ENCODE measurements around the gene SCARB2. TPM values are rescaled to one million over a fixed set of nuclear protein-coding genes. Genes with fewer than 3 reads are reported as not detected.
A peak's percentile ranks its signal among the peaks of the same experiment; 100 is the strongest.

The SCARB2 gene
- total RNA-seq, 1 experiment from 2014 or later, result 226 TPM

DNA sequence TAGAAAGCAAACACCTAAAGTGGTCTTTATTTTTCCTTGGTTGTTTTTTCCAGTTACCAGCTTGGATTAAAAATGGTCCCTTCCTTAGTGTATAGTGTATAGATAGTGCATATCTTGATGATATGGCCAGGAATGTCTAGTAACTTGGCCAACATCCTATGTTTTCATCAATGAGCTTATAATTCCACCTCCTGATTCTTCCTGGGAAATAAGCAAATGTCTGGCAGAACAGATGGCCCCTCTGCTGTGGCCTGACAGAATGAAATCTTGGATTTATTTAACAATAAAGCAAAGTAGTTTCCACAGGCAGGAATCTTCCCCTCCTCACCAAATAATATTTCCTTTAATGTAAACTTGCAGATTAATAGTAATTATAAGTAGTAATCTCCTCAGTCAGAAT is 6.1 kb downstream of the SCARB2 start:
- no peak for DNase-seq (ENCODE audit: low read depth, low spot score)
- in situ Hi-C loops (cut with HindIII; ENCODE audit: low pct_unique_long_range_greater_than_20kb, low sequenced_read_pairs), result no loop called here

DNA sequence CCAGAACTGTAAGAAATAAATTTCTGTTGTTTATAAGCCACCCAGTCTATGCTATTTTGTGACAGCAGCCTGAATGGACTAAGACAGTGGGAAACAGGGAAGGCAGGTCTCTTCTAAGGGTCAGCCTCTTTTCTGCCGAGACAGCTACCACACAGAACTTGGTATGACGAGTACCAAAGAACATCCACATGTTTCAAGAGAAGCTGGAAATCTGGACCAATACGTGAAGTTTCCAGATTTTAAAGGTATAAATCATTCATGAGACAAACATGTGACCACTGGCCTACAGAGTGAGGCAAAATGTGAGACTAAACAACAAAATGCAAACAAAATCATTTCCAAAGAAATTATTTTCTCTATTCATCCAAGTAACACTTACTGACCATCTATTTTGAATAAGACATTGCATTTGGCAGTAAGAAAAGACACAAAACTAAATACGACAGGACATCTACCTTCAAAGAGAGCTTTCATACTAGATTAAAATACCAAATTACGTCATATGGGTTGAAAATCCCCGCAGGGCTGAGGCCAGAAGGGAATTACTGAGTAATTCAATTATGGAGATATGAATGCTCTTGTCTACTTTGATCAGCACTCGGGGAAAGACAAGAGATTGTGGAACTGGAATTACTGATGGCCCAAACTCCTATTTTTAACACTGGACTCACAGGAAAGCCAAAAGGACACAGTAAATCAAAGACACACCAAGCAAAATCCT is 7.2 kb downstream of the SCARB2 start:
- in situ Hi-C loops (cut with HindIII; ENCODE audit: low pct_unique_long_range_greater_than_20kb, low sequenced_read_pairs), result no loop called here
- peak; percentile 88 for DNase-seq (ENCODE audit: low read depth, low spot score)

DNA sequence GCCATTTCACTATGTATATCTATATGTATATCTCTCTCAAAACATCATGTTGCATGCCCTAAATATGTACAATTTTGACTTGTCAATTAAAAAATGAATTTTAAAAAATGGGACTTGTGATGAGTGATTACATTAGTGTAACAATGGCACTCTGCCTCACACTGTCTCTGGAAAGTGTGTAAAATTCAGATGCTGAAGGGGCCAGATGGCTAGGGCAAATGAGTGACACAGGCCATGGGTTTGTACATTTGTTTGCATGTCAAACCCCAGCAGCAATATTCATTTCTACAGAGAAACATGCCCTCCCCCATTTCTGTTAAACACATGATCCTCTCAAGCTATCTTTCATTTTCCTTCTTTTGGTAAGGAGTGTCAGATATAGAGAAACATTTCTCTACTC is 8.1 kb downstream of the SCARB2 start:
- in situ Hi-C loops (cut with HindIII; ENCODE audit: low pct_unique_long_range_greater_than_20kb, low sequenced_read_pairs), result no loop called here
- DNase-seq (ENCODE audit: low read depth, low spot score), result no peak

DNA sequence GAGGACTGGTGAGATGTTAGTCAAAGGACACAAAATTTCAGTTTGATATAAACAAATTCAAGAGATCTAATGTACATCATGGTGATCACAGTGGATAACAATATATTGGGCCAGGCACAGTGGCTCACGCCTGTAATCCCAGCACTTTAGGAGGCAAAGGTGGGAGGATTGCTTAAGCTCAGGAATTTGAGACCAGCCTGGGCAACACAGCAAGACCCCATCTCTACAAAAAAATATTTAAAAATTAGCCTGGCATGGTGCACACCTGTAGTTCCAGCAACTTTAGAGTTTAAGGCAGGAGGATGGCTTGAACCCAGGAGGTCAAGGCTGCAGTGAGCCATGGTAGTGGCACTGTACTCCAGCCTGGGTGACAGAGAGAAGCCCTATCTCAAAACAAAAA is 8.7 kb downstream of the SCARB2 start:
- in situ Hi-C loops (cut with HindIII; ENCODE audit: low pct_unique_long_range_greater_than_20kb, low sequenced_read_pairs), result no loop called here
- no peak for DNase-seq (ENCODE audit: low read depth, low spot score)

DNA sequence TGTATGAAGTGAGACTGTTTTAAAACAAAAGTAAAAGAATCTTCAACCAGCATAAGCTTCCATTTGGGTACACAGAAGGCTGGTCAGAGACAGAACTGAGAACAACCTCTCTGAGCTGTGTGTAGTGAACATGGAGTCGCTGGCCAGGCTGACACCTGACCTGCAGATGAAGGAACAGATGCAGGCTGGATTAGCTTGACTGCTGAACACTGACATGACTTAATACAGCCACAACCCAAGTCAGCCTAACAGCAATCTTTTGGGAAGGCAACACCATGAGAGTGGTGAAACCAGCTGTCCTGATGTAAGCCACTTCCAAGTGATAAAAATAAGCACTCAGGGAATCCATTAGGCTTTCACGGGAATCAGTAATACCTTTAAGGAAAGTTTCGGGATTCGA is 10.1 kb downstream of the SCARB2 start:
- in situ Hi-C loops (cut with HindIII; ENCODE audit: low pct_unique_long_range_greater_than_20kb, low sequenced_read_pairs), result no loop called here
- no peak for DNase-seq (ENCODE audit: low read depth, low spot score)

DNA sequence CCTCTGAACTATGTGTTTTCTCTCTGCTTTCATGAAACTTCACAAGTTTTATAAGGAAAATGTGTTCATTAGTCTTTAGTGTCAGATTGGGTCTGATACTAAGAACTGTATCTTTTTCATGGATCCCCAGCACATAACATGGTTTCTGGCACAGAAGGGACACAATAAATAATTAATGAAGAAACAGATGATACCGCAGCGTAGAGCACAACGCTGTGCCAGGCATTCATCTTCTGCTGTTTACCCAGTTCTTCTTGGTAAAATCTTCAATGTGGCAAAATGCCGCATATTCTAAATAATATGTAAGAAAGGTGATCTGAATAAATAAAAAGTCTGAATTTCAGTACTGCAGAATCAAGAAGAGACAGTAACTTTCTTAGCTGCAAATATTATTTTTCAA is 12.3 kb downstream of the SCARB2 start:
- in situ Hi-C loops (cut with HindIII; ENCODE audit: low pct_unique_long_range_greater_than_20kb, low sequenced_read_pairs), result no loop called here
- DNase-seq (ENCODE audit: low read depth, low spot score), result no peak

DNA sequence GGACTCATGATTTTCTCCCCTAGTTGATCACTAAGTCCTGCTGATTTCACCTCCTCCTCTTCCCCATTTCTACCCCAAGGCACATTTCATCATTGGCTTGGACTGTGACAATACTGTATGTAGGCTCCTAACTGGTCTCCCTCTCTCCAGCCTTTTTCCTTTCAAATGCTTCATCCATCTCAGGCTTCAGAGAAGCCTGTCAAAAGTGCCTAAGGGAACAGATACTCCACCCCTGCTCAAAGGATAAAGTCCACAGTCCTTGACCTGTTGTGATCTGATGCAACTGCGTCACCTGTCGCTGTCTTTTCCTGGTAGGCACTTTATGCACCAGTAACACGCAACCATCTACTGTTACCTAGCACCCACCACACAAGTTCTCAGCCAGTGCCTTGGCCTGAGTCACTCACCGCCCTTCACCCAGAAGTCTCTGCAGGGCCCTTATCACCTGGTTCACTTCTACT is 12.8 kb downstream of the SCARB2 start:
- peak; percentile 32 for DNase-seq (ENCODE audit: low read depth, low spot score)
- in situ Hi-C loops (cut with HindIII; ENCODE audit: low pct_unique_long_range_greater_than_20kb, low sequenced_read_pairs), result no loop called here

DNA sequence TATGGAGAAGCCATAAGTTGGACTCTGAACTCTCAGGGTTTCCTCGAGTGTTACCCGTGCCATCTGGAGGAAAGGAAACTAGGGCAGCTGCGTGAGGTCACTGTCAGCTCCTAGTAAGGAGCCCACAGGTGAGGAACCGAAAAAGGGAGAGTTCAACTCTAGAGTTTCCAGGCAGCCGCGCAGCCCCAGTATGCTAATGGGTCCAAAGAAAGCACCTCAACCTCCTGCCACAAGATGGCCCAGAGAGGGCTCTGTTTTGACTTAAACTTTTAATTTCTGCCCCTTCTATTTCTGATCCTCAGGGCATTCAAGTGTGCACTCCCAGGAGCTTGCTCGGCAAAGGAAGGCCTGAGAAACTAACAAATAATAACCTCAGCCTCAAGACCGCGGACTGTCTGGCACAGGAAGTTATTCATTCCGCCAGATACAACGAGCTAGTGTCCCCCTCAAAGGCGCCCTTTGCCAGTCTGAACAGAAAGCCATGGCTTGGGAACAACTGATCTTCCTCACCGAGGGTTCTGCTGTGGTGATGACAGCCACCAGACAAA is 13.9 kb downstream of the SCARB2 start:
- DNase-seq (ENCODE audit: low read depth, low spot score), result peak; percentile 96
- in situ Hi-C loops (cut with HindIII; ENCODE audit: low pct_unique_long_range_greater_than_20kb, low sequenced_read_pairs), result no loop called here

DNA sequence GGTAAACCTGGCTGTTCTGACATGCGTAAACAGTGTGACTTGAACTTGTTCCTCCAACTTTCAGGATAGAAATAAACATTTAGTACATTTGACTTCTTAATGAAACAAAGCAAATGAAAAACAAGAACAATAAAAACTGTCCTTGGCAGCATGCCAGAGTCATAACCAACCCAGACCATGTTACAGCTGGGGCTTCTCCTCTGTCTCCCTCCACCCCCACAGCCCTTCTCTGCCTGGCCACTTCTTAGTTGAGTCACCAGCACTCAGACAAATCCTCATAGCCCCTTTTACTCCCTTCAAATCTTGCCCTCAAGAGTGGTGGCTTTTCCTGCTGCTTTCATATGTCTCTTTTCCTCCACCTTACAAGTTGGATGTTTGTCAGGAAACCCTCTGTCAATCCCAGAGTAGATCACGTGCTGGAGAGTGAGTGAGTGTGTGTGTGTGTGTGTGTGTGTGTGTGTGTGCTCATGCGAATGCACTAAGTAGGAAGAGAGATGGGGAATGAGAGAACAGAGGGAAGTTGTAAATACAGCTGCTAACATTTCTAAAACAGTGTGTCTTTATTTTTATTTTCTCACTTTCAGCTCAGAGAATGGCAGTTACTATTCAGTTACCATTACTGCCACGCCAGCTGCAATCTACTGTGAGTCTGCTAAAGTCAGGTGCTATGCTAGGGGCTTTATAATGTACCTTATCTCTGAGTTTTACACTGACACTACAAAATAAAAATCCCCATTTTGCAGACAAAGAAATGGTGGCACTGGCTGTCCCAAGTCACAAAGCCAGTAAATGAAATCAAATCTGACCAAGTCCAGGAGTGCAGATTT is 15.0 kb downstream of the SCARB2 start:
- peak; percentile 68 for DNase-seq (ENCODE audit: low read depth, low spot score)
- in situ Hi-C loops (cut with HindIII; ENCODE audit: low pct_unique_long_range_greater_than_20kb, low sequenced_read_pairs), result no loop called here

DNA sequence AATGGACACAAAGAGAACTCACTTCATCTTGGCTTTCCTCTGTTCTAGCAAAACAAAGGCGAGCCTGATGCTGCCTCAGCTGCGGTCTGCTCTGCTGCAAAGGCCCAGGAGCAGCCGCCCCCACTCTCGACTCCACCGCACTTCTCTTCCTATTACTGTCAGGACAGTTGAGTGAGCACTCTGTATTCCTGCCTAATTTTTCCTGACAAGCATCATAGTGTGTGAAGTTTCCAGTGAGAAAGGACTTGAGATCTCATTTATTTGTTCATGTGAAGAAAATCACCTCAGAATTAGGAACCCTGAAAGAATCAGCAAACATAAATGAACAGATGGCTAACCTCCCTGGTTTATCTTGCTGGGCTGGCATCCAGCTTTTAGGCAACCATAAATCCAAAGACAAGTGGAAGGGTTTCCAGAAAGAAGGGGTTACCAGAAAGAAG is 15.6 kb downstream of the SCARB2 start:
- in situ Hi-C loops (cut with HindIII; ENCODE audit: low pct_unique_long_range_greater_than_20kb, low sequenced_read_pairs), result no loop called here

DNA sequence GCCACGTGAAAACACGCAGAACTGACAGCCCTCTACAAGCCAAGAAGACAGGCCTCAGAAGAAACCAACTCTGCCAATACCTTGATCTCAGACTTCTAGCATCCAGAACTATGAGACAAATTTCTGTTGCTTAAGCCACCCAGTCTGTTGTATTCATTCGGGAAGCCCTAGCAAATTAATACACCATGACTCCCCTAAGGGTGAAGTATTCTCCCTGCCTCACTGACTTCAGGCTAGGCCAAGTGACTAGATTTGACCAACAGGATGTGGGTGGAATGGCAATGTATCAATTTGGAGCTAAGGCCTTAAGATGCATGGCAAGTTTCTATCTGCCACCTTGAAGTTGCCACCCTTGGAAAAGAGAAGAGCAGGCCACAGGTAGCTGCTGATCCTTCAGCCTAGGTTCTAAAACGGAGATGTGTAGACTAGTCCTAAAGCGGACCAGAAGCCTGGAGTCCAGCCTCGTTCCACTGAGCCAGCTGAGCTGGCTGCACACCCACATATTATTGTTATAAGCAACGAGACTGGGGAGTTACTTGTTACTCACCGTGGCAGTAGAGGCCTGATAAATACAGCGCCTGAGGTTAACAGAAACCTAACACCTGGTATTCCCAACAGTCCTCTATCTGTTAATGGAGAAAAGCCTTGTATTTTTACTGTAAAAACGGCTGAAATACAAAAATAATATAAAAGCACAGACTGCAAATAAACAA is 16.4 kb downstream of the SCARB2 start:
- in situ Hi-C loops (cut with HindIII; ENCODE audit: low pct_unique_long_range_greater_than_20kb, low sequenced_read_pairs), result no loop called here
- no peak for DNase-seq (ENCODE audit: low read depth, low spot score)

More for the DNA sequence above, 15.6 kb downstream of the SCARB2 start:
- DNase-seq (ENCODE audit: low read depth, low spot score), result peak; percentile 94

DNA sequence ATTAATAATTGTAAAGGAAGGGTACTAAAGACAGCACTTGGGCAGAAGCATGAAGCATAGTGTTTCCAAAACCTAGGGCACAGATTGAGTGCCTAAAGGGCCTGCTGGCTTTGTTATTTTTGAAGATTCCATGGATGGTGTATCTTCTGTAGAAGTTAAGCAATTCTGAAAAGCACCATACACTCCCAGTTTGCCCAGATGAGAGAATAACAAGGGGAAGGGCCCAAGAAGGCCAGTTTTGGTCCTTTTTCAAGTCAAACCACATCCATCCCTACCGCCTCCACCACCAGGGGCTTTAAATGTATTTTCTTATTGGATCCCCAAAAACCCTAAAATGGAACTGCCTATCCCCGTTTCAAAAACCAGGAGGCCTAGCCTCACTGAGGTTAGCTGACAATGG is 17.2 kb downstream of the SCARB2 start:
- no peak for DNase-seq (ENCODE audit: low read depth, low spot score)
- in situ Hi-C loops (cut with HindIII; ENCODE audit: low pct_unique_long_range_greater_than_20kb, low sequenced_read_pairs), result no loop called here

DNA sequence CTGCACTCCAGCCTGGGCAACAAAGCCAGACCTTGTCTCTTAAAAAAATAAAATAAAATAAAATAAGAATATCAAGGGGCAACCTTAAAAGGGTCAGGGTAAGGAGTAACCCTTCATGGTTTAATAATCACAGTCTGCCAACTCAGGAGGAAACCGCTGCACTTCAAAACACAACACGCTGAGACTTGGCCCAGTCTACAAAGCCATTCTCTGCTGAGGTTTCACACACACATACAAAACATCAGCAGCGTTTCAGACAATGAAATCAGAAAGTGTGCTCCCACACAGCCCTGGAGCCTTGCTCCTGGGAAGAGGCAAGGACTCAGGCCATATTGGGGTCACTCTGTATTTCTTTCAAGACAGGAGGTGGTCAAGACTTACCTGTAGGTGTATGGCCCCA is 18.3 kb downstream of the SCARB2 start:
- in situ Hi-C loops (cut with HindIII; ENCODE audit: low pct_unique_long_range_greater_than_20kb, low sequenced_read_pairs), result no loop called here
- no peak for DNase-seq (ENCODE audit: low read depth, low spot score)

DNA sequence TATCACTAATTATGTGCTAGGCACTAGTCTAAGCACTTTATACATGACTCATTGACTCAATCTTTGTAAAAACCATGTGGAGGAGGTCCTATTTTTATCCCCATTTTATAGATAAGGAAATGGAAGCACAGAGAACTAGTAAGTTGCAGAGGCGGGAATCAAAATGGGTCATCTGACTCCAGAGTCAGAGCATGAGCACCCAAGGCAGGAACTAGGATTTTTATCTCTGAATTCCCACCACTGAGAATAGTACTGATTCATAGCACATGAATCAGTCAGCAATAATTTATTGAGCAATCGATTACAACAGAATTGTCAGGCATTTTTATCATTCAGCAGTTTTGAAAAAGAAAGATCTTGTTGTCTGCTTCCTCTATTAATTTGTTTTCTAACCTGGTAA is 19.3 kb downstream of the SCARB2 start:
- DNase-seq (ENCODE audit: low read depth, low spot score), result peak; percentile 58
- in situ Hi-C loops (cut with HindIII; ENCODE audit: low pct_unique_long_range_greater_than_20kb, low sequenced_read_pairs), result no loop called here

DNA sequence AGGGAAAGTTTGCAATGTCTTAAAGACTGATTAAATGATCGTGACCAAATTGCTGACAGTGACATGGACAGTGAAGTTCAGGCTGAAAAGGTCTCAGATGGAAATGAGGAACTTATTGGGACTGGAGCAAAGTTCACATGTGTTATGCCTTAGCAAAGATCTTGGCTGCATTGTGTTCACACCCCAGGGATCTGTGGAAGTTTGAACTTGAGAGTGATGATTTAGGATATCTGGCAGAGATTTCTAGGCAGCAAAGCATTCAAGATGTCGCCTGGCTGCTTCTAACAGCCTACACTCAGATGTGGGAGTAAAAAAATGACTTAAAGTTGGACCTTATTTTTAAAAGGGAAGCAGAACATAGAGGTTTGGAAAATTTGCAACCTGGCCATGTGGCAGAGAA is 21.4 kb downstream of the SCARB2 start:
- in situ Hi-C loops (cut with HindIII; ENCODE audit: low pct_unique_long_range_greater_than_20kb, low sequenced_read_pairs), result no loop called here
- no peak for DNase-seq (ENCODE audit: low read depth, low spot score)

DNA sequence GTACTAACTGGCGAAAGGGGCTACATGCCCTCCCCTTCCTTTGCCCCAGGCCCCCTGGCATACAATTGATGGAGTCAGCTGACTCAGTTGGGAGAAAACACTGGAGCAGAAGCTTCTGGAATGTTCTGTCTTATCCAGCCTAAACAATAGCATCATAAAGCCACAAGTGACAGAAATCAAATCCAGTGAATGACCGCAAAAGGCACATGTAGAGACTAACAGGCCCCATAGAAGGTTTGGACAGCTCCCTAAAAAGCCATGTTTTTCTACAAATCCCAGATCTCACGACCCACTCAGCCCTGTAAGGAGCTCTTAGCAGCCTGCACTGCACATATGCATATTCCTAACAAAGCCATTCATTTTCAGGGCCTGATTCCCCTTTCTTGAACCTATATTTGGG is 25.1 kb downstream of the SCARB2 start:
- in situ Hi-C loops (cut with HindIII; ENCODE audit: low pct_unique_long_range_greater_than_20kb, low sequenced_read_pairs), result no loop called here

DNA sequence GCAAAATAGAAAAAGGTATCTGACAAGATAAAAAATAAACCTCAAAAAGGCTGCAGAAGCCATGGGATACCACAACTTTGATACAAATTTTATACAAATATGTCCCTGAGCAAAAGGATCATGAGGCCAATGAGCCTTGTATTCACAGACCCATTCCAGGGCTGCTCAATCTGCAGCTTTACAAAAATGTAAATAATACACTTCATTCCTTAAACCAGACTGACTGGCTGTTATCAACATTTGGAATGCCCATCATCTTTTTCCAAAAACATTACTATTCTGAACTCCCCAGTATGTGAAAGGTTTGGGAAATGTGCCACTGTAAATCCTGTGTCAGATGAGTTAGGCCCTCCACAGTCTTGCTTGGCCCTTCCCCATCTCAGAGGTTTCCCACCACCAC is 25.5 kb downstream of the SCARB2 start:
- no peak for DNase-seq (ENCODE audit: low read depth, low spot score)
- in situ Hi-C loops (cut with HindIII; ENCODE audit: low pct_unique_long_range_greater_than_20kb, low sequenced_read_pairs), result no loop called here

More for the DNA sequence above, 25.1 kb downstream of the SCARB2 start:
- DNase-seq (ENCODE audit: low read depth, low spot score), result no peak

DNA sequence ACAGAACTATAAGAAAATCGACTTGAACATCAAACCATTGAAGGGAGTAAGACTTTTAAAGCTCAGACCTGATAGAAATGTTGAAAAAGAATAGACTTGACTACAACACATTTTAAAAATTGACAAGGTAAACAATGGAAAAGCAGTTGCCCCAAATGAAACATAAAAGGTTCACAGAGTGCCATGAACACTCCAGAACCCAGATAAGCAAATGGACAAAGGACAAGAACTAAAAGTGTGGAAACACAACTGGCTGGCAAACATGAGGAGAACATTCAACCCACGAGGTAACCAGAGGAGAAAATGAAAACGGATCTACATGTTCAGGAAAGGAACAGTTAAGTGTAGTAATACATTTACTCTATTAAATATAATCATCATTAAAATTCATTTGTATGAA is 26.5 kb downstream of the SCARB2 start:
- DNase-seq (ENCODE audit: low read depth, low spot score), result no peak

More for the DNA sequence above, 26.5 kb downstream of the SCARB2 start:
- in situ Hi-C loops (cut with HindIII; ENCODE audit: low pct_unique_long_range_greater_than_20kb, low sequenced_read_pairs), result no loop called here

Data from SK-MEL-5 (cell line).